ENCODE data around the gene PLXNA3. TPM values are rescaled to one million over a fixed set of nuclear protein-coding genes. Genes with fewer than 3 reads are reported as not detected.

Gene PLXNA3
- total RNA-seq, 4 donors from 2014 or later: 17.0 to 44.4 (median 24.2) TPM

DNA sequence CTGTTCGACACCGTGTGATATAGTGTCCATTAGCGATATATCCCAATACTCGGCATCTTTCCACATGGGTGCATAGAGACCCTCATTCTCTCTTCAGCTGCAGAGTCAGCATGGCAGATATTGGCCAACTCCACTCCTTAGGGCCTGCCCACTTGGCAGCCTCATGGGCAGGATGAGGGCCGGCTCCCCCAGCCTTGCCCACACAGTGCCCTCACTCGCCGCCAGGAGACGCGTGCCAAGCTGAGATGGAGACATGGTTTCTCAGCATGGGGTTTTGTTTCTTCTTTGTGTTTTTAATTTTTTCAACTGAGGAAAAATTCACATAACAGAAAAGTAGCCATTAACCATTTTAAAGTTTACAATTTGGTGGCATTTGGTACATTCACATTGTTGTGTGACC is 5.3 kb upstream of the PLXNA3 start:
- 55 to 77% methylated on average over 9 of the region's 9 CpGs for WGBS, 2 donors
- H3K4me3 ChIP-seq: no peak overlapping the region
- H3K27ac ChIP-seq: peak overlapping the region in 2 of 4 donors; percentile 50 to 54
- H3K9me3 ChIP-seq: no peaks in the 10 kb centered on the region
- DNase-seq (ENCODE audit: low spot score in 2 of 2): no peak
- H3K27me3 ChIP-seq: no peaks in the 10 kb centered on the region
- no peaks in the 10 kb centered on the region for H3K4me1 ChIP-seq
- peaks cover 0 to 33% (median 0%) of the 10 kb centered on the region in 3 donors for H3K36me3 ChIP-seq
- TF ChIP-seq EP300 (IDR thresholded peaks at IDR 0.05) (no peak), POLR2A (IDR thresholded peaks at IDR 0.05) (no peak)
- TF ChIP-seq, protein P1, sequence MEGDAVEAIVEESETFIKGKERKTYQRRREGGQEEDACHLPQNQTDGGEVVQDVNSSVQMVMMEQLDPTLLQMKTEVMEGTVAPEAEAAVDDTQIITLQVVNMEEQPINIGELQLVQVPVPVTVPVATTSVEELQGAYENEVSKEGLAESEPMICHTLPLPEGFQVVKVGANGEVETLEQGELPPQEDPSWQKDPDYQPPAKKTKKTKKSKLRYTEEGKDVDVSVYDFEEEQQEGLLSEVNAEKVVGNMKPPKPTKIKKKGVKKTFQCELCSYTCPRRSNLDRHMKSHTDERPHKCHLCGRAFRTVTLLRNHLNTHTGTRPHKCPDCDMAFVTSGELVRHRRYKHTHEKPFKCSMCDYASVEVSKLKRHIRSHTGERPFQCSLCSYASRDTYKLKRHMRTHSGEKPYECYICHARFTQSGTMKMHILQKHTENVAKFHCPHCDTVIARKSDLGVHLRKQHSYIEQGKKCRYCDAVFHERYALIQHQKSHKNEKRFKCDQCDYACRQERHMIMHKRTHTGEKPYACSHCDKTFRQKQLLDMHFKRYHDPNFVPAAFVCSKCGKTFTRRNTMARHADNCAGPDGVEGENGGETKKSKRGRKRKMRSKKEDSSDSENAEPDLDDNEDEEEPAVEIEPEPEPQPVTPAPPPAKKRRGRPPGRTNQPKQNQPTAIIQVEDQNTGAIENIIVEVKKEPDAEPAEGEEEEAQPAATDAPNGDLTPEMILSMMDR (IDR thresholded peaks at IDR 0.05): peak in 2 of 5 experiments; percentile 19 to 32

DNA sequence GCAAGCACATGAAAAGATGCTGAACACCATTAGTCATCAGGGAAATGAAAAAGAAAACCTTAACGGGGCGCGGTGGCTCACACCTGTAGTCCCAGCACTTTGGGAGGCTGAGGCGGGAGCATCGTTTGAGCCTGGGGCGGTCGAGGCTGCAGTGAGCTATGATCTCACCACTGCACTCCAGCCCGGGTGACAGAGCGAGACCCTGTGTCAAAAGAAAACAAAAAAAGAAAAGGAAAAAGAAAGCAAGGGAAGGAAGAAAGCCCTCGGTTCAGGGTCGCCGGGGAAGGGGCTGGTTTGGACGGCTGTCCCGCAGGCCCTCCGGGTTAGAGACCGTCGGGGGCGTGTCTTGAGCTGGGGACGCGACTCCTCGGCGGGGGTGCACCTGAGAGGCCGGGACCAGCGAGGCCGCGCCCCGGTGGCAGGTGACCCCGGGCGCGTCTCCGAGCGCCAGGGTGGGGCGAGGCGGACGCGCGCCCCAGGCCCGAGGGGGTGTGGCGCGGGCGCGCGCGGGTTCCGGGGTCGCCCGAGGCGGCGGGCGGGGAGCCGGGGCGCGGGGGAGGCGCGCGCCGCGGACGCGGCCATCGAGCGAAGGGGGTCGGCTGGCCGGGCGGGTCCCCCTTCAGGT is 478 bp upstream of the PLXNA3 start:
- H3K4me1 ChIP-seq: peaks cover 0 to 30% (median 4%) of the 10 kb centered on the region in 4 donors
- no peaks in the 10 kb centered on the region for H3K36me3 ChIP-seq
- H3K9me3 ChIP-seq: no peaks in the 10 kb centered on the region
- TF ChIP-seq POLR2A (IDR thresholded peaks at IDR 0.05): no peak
- peak overlapping the region in 3 of 4 donors; percentile 42 to 72 (median 62) for H3K4me3 ChIP-seq
- no peaks in the 10 kb centered on the region for H3K27me3 ChIP-seq
- peak overlapping the region; percentile 45 to 87 (median 74) for H3K27ac ChIP-seq
- WGBS, 2 donors: 8 to 29% methylated on average over 32 to 60 of the region's 65 CpGs
- DNase-seq (ENCODE audit: low spot score in 2 of 2): no peak

DNA sequence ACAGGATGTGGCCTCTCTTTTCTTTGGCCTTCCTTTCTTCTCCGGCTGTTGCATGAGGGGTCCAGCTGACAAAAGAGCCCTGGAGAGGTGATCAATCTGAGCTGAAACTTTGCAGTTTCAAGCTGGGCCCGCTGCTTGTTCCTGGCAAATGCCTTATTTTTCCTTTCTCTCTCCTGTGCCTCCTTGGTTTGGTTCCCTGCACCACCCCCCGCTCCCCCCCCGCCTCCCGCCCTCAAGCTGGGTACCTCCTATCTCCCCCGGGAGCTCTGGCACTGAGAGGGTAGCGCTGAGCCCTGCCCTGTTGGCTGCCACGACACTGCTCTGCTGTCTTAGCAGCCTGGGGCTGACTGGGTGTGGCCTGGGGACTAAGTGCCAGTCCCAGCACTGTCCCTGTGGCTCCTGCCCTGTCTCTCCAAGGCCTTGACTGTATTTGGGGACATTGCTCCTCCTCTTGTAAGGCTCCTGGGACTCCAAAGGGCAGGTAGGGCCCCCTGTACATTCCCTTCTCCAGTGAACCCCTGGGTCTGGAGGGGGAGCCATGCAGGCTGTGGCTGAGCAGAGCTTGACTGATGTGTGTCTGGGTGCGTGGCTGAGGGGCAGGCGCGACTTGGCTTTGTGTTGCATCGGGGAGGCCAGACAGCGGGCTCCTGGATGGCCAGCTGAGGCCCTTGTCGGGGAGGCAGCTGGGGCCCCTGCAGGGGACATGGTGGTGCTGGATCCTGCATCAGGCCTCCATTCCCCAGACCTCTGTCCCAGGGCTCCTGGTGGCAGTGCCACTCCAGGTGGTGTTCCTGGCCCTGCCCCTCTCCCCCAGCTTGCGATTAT is 1.1 kb downstream of the PLXNA3 start:
- H3K4me3 ChIP-seq: peak overlapping the region; percentile 62 to 72 (median 65)
- no peaks in the 10 kb centered on the region for H3K9me3 ChIP-seq
- peaks cover 0 to 30% (median 4%) of the 10 kb centered on the region in 4 donors for H3K4me1 ChIP-seq
- TF ChIP-seq POLR2A (IDR thresholded peaks at IDR 0.05) (no peak), EP300 (IDR thresholded peaks at IDR 0.05) (no peak)
- TF ChIP-seq, protein P1 (IDR thresholded peaks at IDR 0.05): no peak
- peak overlapping the region; percentile 45 to 87 (median 81) for H3K27ac ChIP-seq
- no peak for DNase-seq (ENCODE audit: low spot score in 2 of 2)
- no peaks in the 10 kb centered on the region for H3K27me3 ChIP-seq
- 0 to 54% methylated on average over 1 to 13 of the region's 15 CpGs for WGBS, 2 donors
- H3K36me3 ChIP-seq: peaks cover 0 to 8% (median 0%) of the 10 kb centered on the region in 3 donors

DNA sequence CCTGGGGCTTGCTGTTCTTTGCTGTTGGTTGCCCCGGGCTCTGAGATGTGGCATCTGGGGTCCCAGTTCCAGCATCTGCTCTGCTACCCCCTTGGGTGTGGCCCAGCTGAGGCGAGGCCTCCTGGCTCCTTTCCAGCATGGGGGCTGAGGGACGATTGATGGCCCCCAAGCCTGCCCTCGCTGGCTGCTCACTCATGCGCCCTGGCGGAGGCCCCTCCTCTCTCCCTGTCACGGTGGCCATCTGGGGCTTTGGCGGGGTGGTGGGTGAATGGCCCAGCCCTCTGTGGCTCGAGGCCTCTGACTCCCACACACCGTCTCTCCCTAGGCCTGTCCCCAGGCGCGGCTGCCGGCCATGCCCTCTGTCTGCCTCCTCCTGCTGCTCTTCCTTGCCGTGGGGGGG is 1.8 kb downstream of the PLXNA3 start:
- no peak for DNase-seq (ENCODE audit: low spot score in 2 of 2)
- TF ChIP-seq EP300 (IDR thresholded peaks at IDR 0.05): no peak
- TF ChIP-seq, protein P1 (IDR thresholded peaks at IDR 0.05): no peak
- TF ChIP-seq POLR2A (IDR thresholded peaks at IDR 0.05): no peak
- peaks cover 0 to 30% (median 4%) of the 10 kb centered on the region in 4 donors for H3K4me1 ChIP-seq
- peaks cover 0 to 14% (median 0%) of the 10 kb centered on the region in 3 donors for H3K36me3 ChIP-seq
- peak overlapping the region in 2 of 4 donors; percentile 65 to 72 for H3K4me3 ChIP-seq
- H3K9me3 ChIP-seq: no peaks in the 10 kb centered on the region
- H3K27me3 ChIP-seq: no peaks in the 10 kb centered on the region
- peak overlapping the region in 3 of 4 donors; percentile 78 to 87 (median 84) for H3K27ac ChIP-seq
- 25 to 70% methylated on average over 4 to 14 of the region's 14 CpGs for WGBS, 2 donors

DNA sequence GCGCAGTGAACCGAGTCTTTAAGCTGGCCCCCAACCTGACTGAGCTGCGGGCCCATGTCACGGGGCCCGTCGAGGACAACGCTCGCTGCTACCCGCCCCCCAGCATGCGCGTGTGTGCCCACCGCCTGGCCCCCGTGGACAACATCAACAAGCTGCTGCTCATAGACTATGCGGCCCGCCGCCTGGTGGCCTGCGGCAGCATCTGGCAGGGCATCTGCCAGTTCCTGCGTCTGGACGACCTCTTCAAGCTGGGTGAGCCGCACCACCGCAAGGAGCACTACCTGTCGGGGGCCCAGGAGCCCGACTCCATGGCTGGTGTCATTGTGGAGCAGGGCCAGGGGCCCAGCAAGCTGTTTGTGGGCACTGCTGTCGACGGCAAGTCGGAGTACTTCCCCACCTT is 2.2 kb downstream of the PLXNA3 start:
- TF ChIP-seq, protein P1 (IDR thresholded peaks at IDR 0.05): peak in 2 of 5 experiments; percentile 9 to 26
- TF ChIP-seq POLR2A (IDR thresholded peaks at IDR 0.05): no peak
- no peaks in the 10 kb centered on the region for H3K9me3 ChIP-seq
- peaks cover 0 to 19% (median 0%) of the 10 kb centered on the region in 3 donors for H3K36me3 ChIP-seq
- 74 to 100% methylated on average over 1 to 26 of the region's 26 CpGs for WGBS, 2 donors
- H3K4me3 ChIP-seq: peak overlapping the region in 1 of 4 donors; percentile 72
- H3K27ac ChIP-seq: peak overlapping the region in 2 of 4 donors; percentile 43 to 87
- H3K4me1 ChIP-seq: peaks cover 0 to 30% (median 4%) of the 10 kb centered on the region in 4 donors
- no peak for DNase-seq (ENCODE audit: low spot score in 2 of 2)
- no peaks in the 10 kb centered on the region for H3K27me3 ChIP-seq
